ENCODE results near the gene CACNA1G. TPM values are rescaled to one million over a fixed set of nuclear protein-coding genes. Genes with fewer than 3 reads are reported as not detected.

The CACNA1G gene
- total RNA-seq: 0.19 and 0.36 TPM in 2 replicates
- long read RNA-seq: 0 reads

DNA sequence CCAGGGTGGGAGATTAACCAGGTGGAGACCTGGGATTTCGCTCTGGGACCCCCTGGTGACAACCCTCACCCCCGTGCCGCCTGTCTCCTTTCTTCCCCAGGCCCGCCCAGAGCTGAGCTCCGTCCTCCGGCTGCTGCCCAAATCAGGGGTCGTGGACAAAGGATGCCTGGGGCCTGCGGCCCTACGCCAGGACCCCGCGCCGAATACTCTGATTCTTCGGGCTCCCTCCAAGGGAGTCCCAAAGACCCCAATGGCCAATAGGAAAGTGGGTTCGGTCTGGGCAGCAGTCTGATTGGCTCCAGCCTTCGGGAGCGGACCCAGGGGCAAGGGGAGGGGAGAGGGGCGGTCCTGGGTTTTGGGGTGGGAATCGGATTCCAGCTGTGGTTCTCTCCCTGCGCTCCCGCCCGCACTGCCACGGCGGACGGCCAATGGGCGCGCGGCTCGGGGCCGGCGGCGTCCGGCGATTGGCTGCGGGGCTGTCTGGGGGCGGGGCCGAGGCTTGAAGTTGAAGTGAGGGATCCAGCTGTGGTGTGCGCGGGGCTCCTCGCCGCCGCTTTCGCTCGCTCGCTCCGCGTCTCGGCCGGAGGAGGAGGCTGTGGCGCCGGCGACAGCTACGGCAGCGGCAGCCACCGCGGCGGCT, at the start of gene CACNA1G:
Gene CACNA1G, plus strand, starts transcription at position 531 of the 640 bp plus-strand sequence. CDS start 745 bp downstream, outside the sequence.
- peak within 1 kb of the TSS; percentile 56 for H3K4me3 Mint-ChIP-seq (ENCODE audit: low read depth)

DNA sequence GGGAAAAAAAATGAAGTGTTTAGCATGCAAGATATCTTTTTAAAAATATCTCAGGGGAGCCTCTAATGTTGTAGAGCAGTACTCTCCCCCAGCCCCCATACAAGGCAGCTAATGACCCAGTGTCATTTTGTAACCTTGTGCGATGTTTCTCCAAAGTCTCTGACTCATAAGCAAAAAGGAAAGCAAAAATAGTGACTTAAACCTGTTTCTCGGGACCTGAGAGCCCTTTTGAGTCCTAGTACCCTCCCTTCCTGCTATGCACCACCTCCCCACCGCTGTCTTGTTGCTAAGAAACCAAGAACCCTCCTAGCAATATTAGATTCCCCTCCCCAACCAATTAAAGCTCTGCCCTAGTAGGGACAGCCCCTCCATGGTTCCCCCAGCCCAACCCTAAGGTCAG, 49.5 kb upstream of the CACNA1G start:
- Mint-ChIP-seq H3K36me3 (ENCODE audit: insufficient read depth) (no peaks in the 10 kb centered on the region), H3K4me1 (ENCODE audit: low read depth) (peaks cover 18% of the 10 kb centered on the region), H3K9me3 (ENCODE audit: low read depth) (no peaks in the 10 kb centered on the region), H3K27me3 (peaks cover 14% of the 10 kb centered on the region), H3K4me3 (ENCODE audit: low read depth) (no peak overlapping the region), H3K27ac (no peak overlapping the region)
- no peak for DNase-seq (ENCODE audit: low spot score, unreplicated experiment)
- TF ChIP-seq, protein P1, sequence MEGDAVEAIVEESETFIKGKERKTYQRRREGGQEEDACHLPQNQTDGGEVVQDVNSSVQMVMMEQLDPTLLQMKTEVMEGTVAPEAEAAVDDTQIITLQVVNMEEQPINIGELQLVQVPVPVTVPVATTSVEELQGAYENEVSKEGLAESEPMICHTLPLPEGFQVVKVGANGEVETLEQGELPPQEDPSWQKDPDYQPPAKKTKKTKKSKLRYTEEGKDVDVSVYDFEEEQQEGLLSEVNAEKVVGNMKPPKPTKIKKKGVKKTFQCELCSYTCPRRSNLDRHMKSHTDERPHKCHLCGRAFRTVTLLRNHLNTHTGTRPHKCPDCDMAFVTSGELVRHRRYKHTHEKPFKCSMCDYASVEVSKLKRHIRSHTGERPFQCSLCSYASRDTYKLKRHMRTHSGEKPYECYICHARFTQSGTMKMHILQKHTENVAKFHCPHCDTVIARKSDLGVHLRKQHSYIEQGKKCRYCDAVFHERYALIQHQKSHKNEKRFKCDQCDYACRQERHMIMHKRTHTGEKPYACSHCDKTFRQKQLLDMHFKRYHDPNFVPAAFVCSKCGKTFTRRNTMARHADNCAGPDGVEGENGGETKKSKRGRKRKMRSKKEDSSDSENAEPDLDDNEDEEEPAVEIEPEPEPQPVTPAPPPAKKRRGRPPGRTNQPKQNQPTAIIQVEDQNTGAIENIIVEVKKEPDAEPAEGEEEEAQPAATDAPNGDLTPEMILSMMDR (IDR thresholded peaks at IDR 0.05; ENCODE audit: unreplicated experiment): no peak

More for the DNA sequence above, at the start of gene CACNA1G:
- DNase-seq (ENCODE audit: low spot score, unreplicated experiment): peak; percentile 90
- TF ChIP-seq, protein P1 (IDR thresholded peaks at IDR 0.05; ENCODE audit: unreplicated experiment): no peak
- H3K27me3 Mint-ChIP-seq: peaks cover 73% of the 10 kb centered on the region
- H3K9me3 Mint-ChIP-seq (ENCODE audit: low read depth): no peaks in the 10 kb centered on the region
- H3K27ac Mint-ChIP-seq: no peak within 1 kb of the TSS
- H3K4me1 Mint-ChIP-seq (ENCODE audit: low read depth): peaks cover 5% of the 10 kb centered on the region
- no peaks in the 10 kb centered on the region for H3K36me3 Mint-ChIP-seq (ENCODE audit: insufficient read depth)

DNA sequence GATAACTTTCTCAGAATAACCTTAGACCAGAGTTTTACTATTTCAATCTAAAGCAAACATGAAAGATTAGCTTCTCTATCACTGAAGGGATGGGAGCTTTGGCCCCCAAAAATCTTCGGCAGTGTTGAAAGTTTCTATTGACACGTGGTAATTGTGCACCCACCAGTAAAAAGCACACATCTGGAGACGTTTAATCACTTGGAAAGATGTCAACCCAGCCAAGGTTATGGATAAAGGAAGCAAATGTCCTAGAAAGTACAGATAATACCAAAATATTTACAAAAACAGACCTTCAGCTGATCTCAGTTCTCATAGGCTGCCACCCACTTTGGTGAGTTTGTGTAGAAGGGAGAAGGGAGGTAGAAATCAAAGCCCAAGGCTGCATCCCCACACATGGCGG, 47.0 kb upstream of the CACNA1G start:
- Mint-ChIP-seq H3K4me3 (ENCODE audit: low read depth) (no peak overlapping the region), H3K36me3 (ENCODE audit: insufficient read depth) (no peaks in the 10 kb centered on the region), H3K27me3 (peaks cover 14% of the 10 kb centered on the region), H3K27ac (no peak overlapping the region), H3K9me3 (ENCODE audit: low read depth) (no peaks in the 10 kb centered on the region), H3K4me1 (ENCODE audit: low read depth) (peaks cover 20% of the 10 kb centered on the region)
- no peak for DNase-seq (ENCODE audit: low spot score, unreplicated experiment)
- TF ChIP-seq, protein P1 (IDR thresholded peaks at IDR 0.05; ENCODE audit: unreplicated experiment): no peak

DNA sequence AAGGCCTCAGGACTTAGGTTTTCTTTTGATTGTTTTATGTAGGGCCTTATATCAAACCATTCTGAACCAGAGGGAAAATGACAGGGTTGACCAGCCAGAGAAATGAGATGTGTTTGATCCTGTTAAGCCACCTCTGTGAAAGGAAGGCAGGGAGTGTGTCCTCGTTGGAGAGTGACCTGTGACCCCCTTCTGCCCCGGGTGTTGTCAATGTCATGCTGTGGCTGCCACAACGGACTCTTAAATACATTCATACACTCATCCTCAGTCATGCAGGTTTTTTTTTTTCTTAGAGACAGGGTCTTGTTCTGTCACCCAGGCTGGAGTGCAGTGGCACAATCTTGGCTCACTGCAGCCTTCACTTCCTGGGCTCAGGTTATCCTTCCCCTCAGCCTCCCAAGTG, 46.1 kb upstream of the CACNA1G start:
- peaks cover 16% of the 10 kb centered on the region for H3K4me1 Mint-ChIP-seq (ENCODE audit: low read depth)
- no peak overlapping the region for H3K4me3 Mint-ChIP-seq (ENCODE audit: low read depth)
- H3K27ac Mint-ChIP-seq: no peak overlapping the region
- no peaks in the 10 kb centered on the region for H3K9me3 Mint-ChIP-seq (ENCODE audit: low read depth)
- no peaks in the 10 kb centered on the region for H3K36me3 Mint-ChIP-seq (ENCODE audit: insufficient read depth)
- H3K27me3 Mint-ChIP-seq: peaks cover 14% of the 10 kb centered on the region
- no peak for DNase-seq (ENCODE audit: low spot score, unreplicated experiment)
- TF ChIP-seq, protein P1 (IDR thresholded peaks at IDR 0.05; ENCODE audit: unreplicated experiment): no peak

DNA sequence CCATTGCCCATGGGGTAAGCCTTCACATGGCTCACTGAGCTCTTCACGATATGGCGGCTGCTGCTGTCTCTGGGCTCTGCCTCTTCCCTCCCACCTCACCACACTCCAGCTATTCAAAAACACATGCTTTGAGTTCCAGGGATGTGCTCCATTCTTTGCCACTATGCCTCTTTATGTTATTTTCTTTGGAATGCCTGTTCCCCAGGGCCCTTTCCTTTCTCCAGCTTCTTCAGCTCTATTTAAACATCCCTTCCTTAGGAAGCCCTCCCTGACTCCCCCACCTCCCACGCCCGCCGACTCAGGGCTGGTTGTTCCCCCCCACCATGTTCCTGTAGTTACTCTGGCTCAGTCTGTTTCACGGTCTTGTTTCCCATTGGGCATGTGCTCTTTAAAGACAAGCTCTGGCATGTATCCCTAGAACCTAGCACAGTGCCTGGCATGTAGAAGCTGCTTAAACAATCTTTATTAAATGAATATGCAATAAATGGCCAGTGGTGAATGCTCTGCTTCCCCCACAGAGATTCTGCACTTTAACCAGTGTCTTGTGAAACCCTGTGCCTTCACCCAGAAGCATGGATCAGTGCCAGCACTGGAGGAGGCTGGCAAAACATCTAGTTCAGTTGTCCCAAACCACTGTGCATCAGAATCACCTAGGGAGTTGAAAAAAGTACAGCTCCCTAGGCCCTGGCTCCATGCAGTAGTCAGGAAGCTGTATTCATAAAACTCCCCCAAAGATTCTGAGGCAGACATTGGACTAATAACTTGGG, 45.4 kb upstream of the CACNA1G start:
- Mint-ChIP-seq H3K27ac (no peak overlapping the region), H3K9me3 (ENCODE audit: low read depth) (no peaks in the 10 kb centered on the region), H3K4me1 (ENCODE audit: low read depth) (peaks cover 12% of the 10 kb centered on the region), H3K36me3 (ENCODE audit: insufficient read depth) (no peaks in the 10 kb centered on the region), H3K4me3 (ENCODE audit: low read depth) (no peak overlapping the region), H3K27me3 (peaks cover 14% of the 10 kb centered on the region)
- DNase-seq (ENCODE audit: low spot score, unreplicated experiment): no peak
- TF ChIP-seq, protein P1 (IDR thresholded peaks at IDR 0.05; ENCODE audit: unreplicated experiment): no peak

All from progenitor cell of endocrine pancreas (in vitro differentiated cells).